Fibroblast of lung (primary cell): ENCODE results near the gene S100A7A. TPM values are rescaled to one million over a fixed set of nuclear protein-coding genes. Genes with fewer than 3 reads are reported as not detected.

Experiments used
- DNase-seq, 2 donors: peaks; one replicate each; pipeline versions ENCODE4 v3.0.0 to v3.0.0-alpha.2; 2010; ENCODE audit warnings: low read depth in 2 of 2
- H2AFZ ChIP-seq: 2 replicates; pipeline ENCODE4 v1.5.1; 2012; ENCODE audit warnings: low read length, control low read depth, inconsistent platforms
- H3K27ac ChIP-seq: 2 replicates; pipeline ENCODE4 v1.5.1; 2011; ENCODE audit warnings: low read length, control low read depth; ENCODE audit not compliant: insufficient read depth
- H3K27me3 ChIP-seq: 2 replicates; pipeline ENCODE4 v1.5.1; 2011; ENCODE audit warnings: mild to moderate bottlenecking, low read length; ENCODE audit not compliant: control insufficient read depth, insufficient read depth
- H3K36me3 ChIP-seq: 2 replicates; pipeline ENCODE4 v1.5.1; 2011; ENCODE audit warnings: low read length; ENCODE audit not compliant: control insufficient read depth, insufficient read depth
- H3K4me1 ChIP-seq: 2 replicates; pipeline ENCODE4 v1.5.1; 2011; ENCODE audit warnings: low read length; ENCODE audit not compliant: control insufficient read depth, insufficient read depth; ENCODE audit errors: extremely low read depth
- H3K4me2 ChIP-seq: 2 replicates; pipeline ENCODE4 v1.5.1; 2011; ENCODE audit warnings: low read length, control low read depth; ENCODE audit not compliant: insufficient read depth; ENCODE audit errors: extremely low read depth
- H3K4me3 ChIP-seq, 4 experiments: fragments of 200-600 bp in 1 of 4; sonication (generic) in 1 of 4; replicated peaks in 1 of 4; 2 replicates each; pipeline ENCODE4 v1.5.1; 2011 to 2016; ENCODE audit warnings: low read length in 4 of 4, low read depth in 3 of 4, mild to moderate bottlenecking in 3 of 4, control low read depth in 2 of 4, inconsistent platforms in 1 of 4, mixed read lengths in 1 of 4; ENCODE audit not compliant: insufficient read depth in 1 of 4; ENCODE audit errors: control extremely low read depth in 1 of 4
- H3K79me2 ChIP-seq: 2 replicates; pipeline ENCODE4 v1.5.1; 2012; ENCODE audit warnings: mild to moderate bottlenecking, low read length, inconsistent platforms; ENCODE audit not compliant: control insufficient read depth, insufficient read depth
- H3K9ac ChIP-seq: 2 replicates; pipeline ENCODE4 v1.5.1; 2011; ENCODE audit warnings: mild to moderate bottlenecking, low read length, control low read depth; ENCODE audit not compliant: insufficient read depth
- H3K9me3 ChIP-seq: 2 replicates; pipeline ENCODE4 v1.5.1; 2012; ENCODE audit warnings: low read depth, low read length; ENCODE audit not compliant: control insufficient read depth, insufficient read depth
- H4K20me1 ChIP-seq: 2 replicates; pipeline ENCODE4 v1.5.1; 2011; ENCODE audit warnings: low read length; ENCODE audit not compliant: control insufficient read depth, insufficient read depth; ENCODE audit errors: extremely low read depth
- CTCF ChIP-seq, 2 donors: IDR thresholded peaks in 1 of 2; conservative IDR thresholded peaks in 1 of 2; 1 replicate in 1 of 2; 2 replicates in 1 of 2; pipeline ENCODE4 v1.5.1; 2011 to 2012; ENCODE audit warnings: low read length in 2 of 2, control low read depth in 1 of 2, inconsistent platforms in 1 of 2, low read depth in 1 of 2, mild to moderate bottlenecking in 1 of 2
- EZH2 ChIP-seq: IDR thresholded peaks from 2 replicates; pipeline ENCODE4 v1.5.1; 2012; ENCODE audit warnings: low read length, control low read depth, mild to moderate bottlenecking; ENCODE audit errors: missing control alignments
- polyA plus RNA-seq, 2 donors: library from polyadenylated mRNA; depleted of rRNA in 1 of 2; stranded (reverse) in 1 of 2; unstranded in 1 of 2; fragments of >200 nt; gene quantifications; 2 replicates each; pipeline ENCODE4 v1.2.1, GENCODE V29; 2011 to 2012; ENCODE audit warnings: missing spikeins in 1 of 2
- total RNA-seq: library from RNA; depleted of rRNA; stranded (reverse); fragments of >200 nt; gene quantifications from 2 replicates; pipeline ENCODE4 v1.2.1, GENCODE V29; 2014

Gene S100A7A
- total and polyA plus RNA-seq, 2 donors (not counting 1 experiment from before 2014, with no cell fraction given), result not detected

GRCh38 chr1:153434746-153435455 lies 18.6 kb downstream of the S100A7A start:
- Histone ChIP-seq H3K27ac (no peak overlapping the region), H3K4me1 (no peaks in the 10 kb centered on the region), H3K4me2 (no peak overlapping the region), H3K9ac (no peak overlapping the region), H3K4me3 (no peak overlapping the region), H3K9me3 (no peaks in the 10 kb centered on the region), H2AFZ (no peak overlapping the region), H3K36me3 (no peaks in the 10 kb centered on the region), H3K79me2 (no peaks in the 10 kb centered on the region), H3K27me3 (peaks cover 3% of the 10 kb centered on the region), H4K20me1 (no peaks in the 10 kb centered on the region)
- TF ChIP-seq EZH2 (no peak), CTCF (conservative IDR thresholded peaks at IDR 0.05 in 1 of 2, IDR thresholded peaks at IDR 0.05 in 1 of 2; ENCODE audit: low read depth in 1 of 2, low read length in 2 of 2) (no peak)
- no peak for DNase-seq

GRCh38 chr1:153437236-153437635 lies 20.9 kb downstream of the S100A7A start:
- Histone ChIP-seq H3K79me2 (no peaks in the 10 kb centered on the region), H3K4me2 (no peak overlapping the region), H3K27ac (no peak overlapping the region), H3K36me3 (no peaks in the 10 kb centered on the region), H2AFZ (no peak overlapping the region), H3K4me1 (no peaks in the 10 kb centered on the region), H3K9me3 (no peaks in the 10 kb centered on the region), H3K4me3 (no peak overlapping the region), H3K9ac (no peak overlapping the region), H3K27me3 (peaks cover 3% of the 10 kb centered on the region), H4K20me1 (no peaks in the 10 kb centered on the region)
- no peak for TF ChIP-seq EZH2
- no peak for TF ChIP-seq CTCF (conservative IDR thresholded peaks at IDR 0.05 in 1 of 2, IDR thresholded peaks at IDR 0.05 in 1 of 2; ENCODE audit: low read depth in 1 of 2, low read length in 2 of 2)
- DNase-seq, result no peak

GRCh38 chr1:153438599-153438998 lies 22.3 kb downstream of the S100A7A start:
- Histone ChIP-seq H3K27ac (no peak overlapping the region), H3K79me2 (no peaks in the 10 kb centered on the region), H3K36me3 (no peaks in the 10 kb centered on the region), H3K9me3 (no peaks in the 10 kb centered on the region), H4K20me1 (no peaks in the 10 kb centered on the region), H3K4me2 (no peak overlapping the region), H3K4me3 (no peak overlapping the region), H3K9ac (no peak overlapping the region), H3K4me1 (no peaks in the 10 kb centered on the region), H2AFZ (no peak overlapping the region), H3K27me3 (peaks cover 3% of the 10 kb centered on the region)
- no peak for DNase-seq
- TF ChIP-seq EZH2 (no peak), CTCF (conservative IDR thresholded peaks at IDR 0.05 in 1 of 2, IDR thresholded peaks at IDR 0.05 in 1 of 2; ENCODE audit: low read depth in 1 of 2, low read length in 2 of 2) (no peak)
